Hepatocyte (in vitro differentiated cells): ENCODE data around the gene HMX3.

Experiments used
- CTCF ChIP-seq: fragments of 200-600 bp; sonication (generic); IDR thresholded peaks from 2 replicates; pipeline ENCODE4 v1.5.1; 2016; ENCODE audit warnings: antibody characterized with exemption, mild to moderate bottlenecking; ENCODE audit not compliant: poor library complexity
- EZH2phosphoT487 ChIP-seq: fragments of 200-600 bp; sonication (generic); IDR thresholded peaks from one replicate; pipeline ENCODE4 v1.6.1; 2018; ENCODE audit warnings: antibody characterized with exemption, mild to moderate bottlenecking, low read depth, moderate library complexity; ENCODE audit not compliant: unreplicated experiment, severe bottlenecking

- no peak for TF ChIP-seq CTCF
- no peak for TF ChIP-seq EZH2phosphoT487
These were observed 33.1 kb upstream of the HMX3 start for GRCh38 chr10:123102673-123103072.
